SH-SY5Y (cell line): ENCODE results near the gene PHC3.

Experiments
- GATA2 ChIP-seq: IDR thresholded peaks from 2 replicates; pipeline ENCODE4 v1.6.1; 2011; ENCODE audit warnings: mild to moderate bottlenecking, low read depth, low read length
- GATA3 ChIP-seq: IDR thresholded peaks from 2 replicates; pipeline ENCODE4 v1.6.1; 2011; ENCODE audit warnings: low read depth, mild to moderate bottlenecking, low read length, moderate library complexity

DNA sequence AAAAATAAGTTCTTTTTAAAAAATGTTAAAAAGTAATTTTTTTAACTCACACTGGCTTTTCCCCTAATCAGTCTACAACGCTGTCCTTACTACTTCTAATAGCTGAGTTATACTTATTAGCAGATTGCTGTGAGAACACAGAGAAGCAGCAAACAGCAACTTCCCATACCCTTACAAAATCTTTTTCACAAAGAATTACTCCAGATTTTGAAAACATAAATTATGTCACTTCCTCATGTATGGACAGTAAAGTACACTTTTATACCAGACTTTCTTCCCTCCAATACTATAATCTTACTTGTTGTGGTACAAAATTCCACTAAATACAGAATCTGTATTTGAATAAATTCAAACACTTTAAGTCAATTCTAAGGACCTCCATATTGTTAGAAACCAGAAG lies 2.1 kb downstream of the PHC3 start:
- TF ChIP-seq GATA3 (no peak), GATA2 (no peak)
